H1 (cell line): ENCODE data around the gene SLC52A3. TPM values are rescaled to one million over a fixed set of nuclear protein-coding genes. Genes with fewer than 3 reads are reported as not detected.

Experiments
- HDAC2 ChIP-seq, 2 experiments: fragments of 300-600 bp in 1 of 2; sonication (generic) in 1 of 2; IDR thresholded peaks; 2 replicates each; pipeline ENCODE4 v1.6.1; 2011 to 2012; ENCODE audit warnings: low read depth in 2 of 2, low read length in 2 of 2, mild to moderate bottlenecking in 2 of 2, moderate library complexity in 2 of 2, borderline replicate concordance in 1 of 2, inconsistent platforms in 1 of 2
- KDM4A ChIP-seq: IDR thresholded peaks from one replicate; pipeline ENCODE4 v1.7.1; 2012; ENCODE audit warnings: low read depth, mild to moderate bottlenecking, moderate library complexity, low read length, inconsistent platforms; ENCODE audit not compliant: severe bottlenecking
- SIX5 ChIP-seq: IDR thresholded peaks from 2 replicates; pipeline ENCODE4 v1.6.1; 2011; ENCODE audit warnings: mild to moderate bottlenecking, low read depth, low read length
- TEAD4 ChIP-seq: IDR thresholded peaks from 2 replicates; pipeline ENCODE4 v1.6.1; 2012; ENCODE audit warnings: low read depth, low read length, inconsistent platforms, mixed read lengths
- polyA plus RNA-seq, 7 experiments: library from polyadenylated mRNA; depleted of rRNA in 3 of 7; stranded (reverse) in 5 of 7; unstranded in 2 of 7; fragments of >200 nt in 5 of 7; fragments of 200-250 nt in 2 of 7; gene quantifications; 1 replicate in 5 of 7; 2 replicates in 1 of 7; 4 replicates in 1 of 7; pipeline versions ENCODE4 v1.2.1 to v1.2.3, GENCODE V29; 2011 to 2013; ENCODE audit warnings: missing spikeins in 2 of 7, mixed read lengths in 2 of 7
- total RNA-seq: library from RNA; stranded (reverse); fragmentation: NEBNext Ultra II Directional; extraction: Animal tissue kit (Norgen Biotek cat#: 25700); gene quantifications from 2 replicates; pipeline ENCODE4 v1.2.1, GENCODE V29; 2021

The SLC52A3 gene
- total and polyA plus RNA-seq, 2 of the 8 experiments (the other 6 are each of a cell fraction or from before 2014, with no cell fraction given): 2.3 to 4.2 TPM

GRCh38 chr20:717271-717670, 51.0 kb downstream of the SLC52A3 start (continued):
- TF ChIP-seq HDAC2 (IDR thresholded peaks at IDR 0.05; ENCODE audit: borderline replicate concordance in 1 of 2, low read depth in 2 of 2, low read length in 2 of 2): no peak
- no peak for TF ChIP-seq TEAD4
- TF ChIP-seq SIX5: no peak
- TF ChIP-seq KDM4A: no peak
